GM12878 (cell line): Measurements from ENCODE around the gene GPC6. TPM values are rescaled to one million over a fixed set of nuclear protein-coding genes. Genes with fewer than 3 reads are reported as not detected.

ENCODE experiments used
- ATAC-seq: fragments of 200-7000 bp; cut with Tn5 transposase; 3 replicates; pipeline ENCODE4 v1.9.1; 2020; ENCODE audit warnings: mild to moderate bottlenecking, moderate library complexity
- BruUV-seq: library from RNA; stranded (reverse); fragments of 400-500 nt; replicated peaks from 2 replicates; lab custom pipeline; 2021; lab: Mats Ljungman, UMichigan
- CTCF ChIA-PET: fragments of 300-600 bp; sonication (Branson Sonifier 250); formaldehyde crosslinking; extraction: SDS; loops from one replicate; lab custom pipeline; 2021; ENCODE audit warnings: inconsistent platforms; lab: Yijun Ruan, JAX
- POLR2A ChIA-PET: fragments of 350-600 bp; formaldehyde crosslinking; extraction: SDS; loops from one replicate; lab custom pipeline; 2021; ENCODE audit warnings: inconsistent platforms; lab: Charles Lee
- RAD21 ChIA-PET: fragments of 300-600 bp; sonication (Branson Sonifier 250); formaldehyde crosslinking; loops from one replicate; lab custom pipeline; 2023; ENCODE audit warnings: antibody characterized with exemption; ENCODE audit not compliant: unreplicated experiment; lab: Charles Lee
- SMC1A ChIA-PET: fragments of 300-600 bp; sonication (Branson Sonifier 250); formaldehyde crosslinking; loops from one replicate; lab custom pipeline; 2023; ENCODE audit not compliant: unreplicated experiment, uncharacterized antibody; lab: Charles Lee
- DNase-seq: peaks from one replicate; pipeline ENCODE4 v3.0.0-alpha.2; 2011; ENCODE audit warnings: low read depth, low spot score
- FAIRE-seq: peaks from 3 replicates; lab custom pipeline; 2011; peaks lifted over from hg19 to GRCh38; lab: Jason Lieb, UNC
- H2AFZ ChIP-seq: 2 replicates; pipeline ENCODE4 v1.6.0; 2011; ENCODE audit warnings: low read depth, low read length, control low read depth; ENCODE audit not compliant: control insufficient read depth
- H3K27ac ChIP-seq: 2 replicates; pipeline ENCODE4 v1.5.1; 2011; ENCODE audit warnings: control low read depth; ENCODE audit not compliant: control insufficient read depth, insufficient read depth
- H3K27me3 ChIP-seq, 2 experiments: replicated peaks in 1 of 2; 2 replicates each; pipeline versions ENCODE4 v1.6.0 to v1.6.1; 2011; ENCODE audit warnings: low read length in 1 of 2; ENCODE audit not compliant: control insufficient read depth in 2 of 2, insufficient read depth in 2 of 2
- H3K36me3 ChIP-seq, 2 experiments: 2 replicates each; pipeline ENCODE4 v1.5.1; 2011; ENCODE audit warnings: low read length in 1 of 2; ENCODE audit not compliant: control insufficient read depth in 2 of 2, insufficient read depth in 2 of 2
- H3K4me1 ChIP-seq: 2 replicates; pipeline ENCODE4 v1.6.1; 2011; ENCODE audit warnings: mild to moderate bottlenecking, low read length, moderate library complexity, mixed read lengths; ENCODE audit not compliant: control insufficient read depth, insufficient read depth
- H3K4me2 ChIP-seq: 2 replicates; pipeline ENCODE4 v1.6.0; 2011; ENCODE audit warnings: control low read depth; ENCODE audit not compliant: control insufficient read depth, insufficient read depth
- H3K4me3 ChIP-seq: fragments of 200-600 bp; sonication (generic); 2 replicates; pipeline ENCODE4 v1.5.1; 2016
- H3K79me2 ChIP-seq: 2 replicates; pipeline ENCODE4 v1.6.0; 2011; ENCODE audit warnings: low read length; ENCODE audit not compliant: control insufficient read depth, insufficient read depth
- H3K9ac ChIP-seq: 2 replicates; pipeline ENCODE4 v1.8.0; 2011; ENCODE audit warnings: low read length, control low read depth, mixed read lengths; ENCODE audit not compliant: control insufficient read depth, insufficient read depth
- H3K9me3 ChIP-seq: replicated peaks from 3 replicates; pipeline ENCODE4 v1.5.1; 2011; ENCODE audit warnings: mild to moderate bottlenecking, low read length; ENCODE audit not compliant: control insufficient read depth, insufficient read depth
- H4K20me1 ChIP-seq: 2 replicates; pipeline ENCODE4 v1.6.0; 2011; ENCODE audit not compliant: control insufficient read depth, insufficient read depth
- BCL11A ChIP-seq: IDR thresholded peaks from 2 replicates; pipeline ENCODE4 v1.6.1; 2011; ENCODE audit warnings: low read depth, low read length
- CHD2 ChIP-seq: IDR thresholded peaks from 2 replicates; pipeline ENCODE4 v1.6.1; 2011; ENCODE audit warnings: low read depth, low read length, improper control_type of control experiment, borderline replicate concordance
- FOXM1 ChIP-seq: IDR thresholded peaks from 2 replicates; pipeline ENCODE4 v1.6.1; 2012; ENCODE audit warnings: low read depth, mild to moderate bottlenecking, inconsistent platforms, low read length, moderate library complexity
- GATAD2B ChIP-seq: fragments of 450-650 bp; conservative IDR thresholded peaks from 2 replicates; pipeline ENCODE4 v1.6.1; 2017; ENCODE audit warnings: low read depth, mild to moderate bottlenecking, moderate library complexity
- NFXL1 ChIP-seq: fragments of 450-650 bp; IDR thresholded peaks from 2 replicates; pipeline ENCODE4 v1.6.1; 2017; ENCODE audit warnings: antibody characterized with exemption, mild to moderate bottlenecking, borderline replicate concordance
- POLR2AphosphoS5 ChIP-seq: IDR thresholded peaks from 2 replicates; pipeline ENCODE4 v1.6.1; 2011; ENCODE audit warnings: mild to moderate bottlenecking, low read length, inconsistent platforms
- SP1 ChIP-seq: IDR thresholded peaks from one replicate; pipeline ENCODE4 v1.6.1; 2011; ENCODE audit warnings: low read depth, low read length
- TAF1 ChIP-seq: IDR thresholded peaks from 2 replicates; pipeline ENCODE4 v1.6.1; 2011; ENCODE audit warnings: mild to moderate bottlenecking, low read depth, low read length, borderline replicate concordance
- TARDBP ChIP-seq: IDR thresholded peaks from 2 replicates; pipeline ENCODE4 v1.6.1; 2016; ENCODE audit warnings: borderline replicate concordance
- ZNF274 ChIP-seq: IDR thresholded peaks from one replicate; pipeline ENCODE4 v1.8.0; 2011; ENCODE audit not compliant: insufficient read length, insufficient read depth
- WGBS: methylation state at CpG from one replicate; pipeline ENCODE4 v1.1.6; 2016; ENCODE audit warnings: low lambda C conversion rate; ENCODE audit not compliant: insufficient replicate concordance, insufficient coverage; ENCODE audit errors: missing lambda C conversion rate; 5-methylcytosine and 5-hydroxymethylcytosine counted together
- in situ Hi-C: fragments of 300-500 bp; cut with MboI; formaldehyde crosslinking; loops from 9 replicates; pipeline ENCODE4 v1.14.3; 2018; ENCODE audit warnings: mixed read lengths
- intact Hi-C: fragments of 100-400 bp; cut with micrococcal nuclease; formaldehyde crosslinking; loops from one replicate; pipeline ENCODE4 v1.14.2; 2022; ENCODE audit not compliant: unreplicated experiment
- polyA plus RNA-seq, 11 experiments: library from polyadenylated mRNA; depleted of rRNA in 4 of 11; unstranded in 6 of 11; stranded (reverse) in 5 of 11; fragments of >200 nt; fragmentation: Nextera tagmentation in 4 of 11; fragmentation: Illumina TruSeq in 1 of 11; extraction: Ambion mirVana in 4 of 11; extraction: Trizol in 1 of 11; gene quantifications; 1 replicate in 1 of 11; 2 replicates in 10 of 11; pipeline versions ENCODE4 v1.2.1 to v1.2.3, GENCODE V29; 2011 to 2016; ENCODE audit warnings: inconsistent platforms in 2 of 11, missing spikeins in 2 of 11, low read depth in 1 of 11
- total RNA-seq, 4 experiments: library from RNA; depleted of rRNA in 3 of 4; stranded (reverse); fragments of >200 nt in 3 of 4; fragmentation: Illumina TruSeq in 1 of 4; extraction: Trizol in 1 of 4; gene quantifications; 2 replicates each; pipeline versions ENCODE4 v1.2.1 to v1.2.3, GENCODE V29; 2013 to 2021
- TF ChIP-seq, protein P1 (sequence below): fragments of 450-650 bp; IDR thresholded peaks from 2 replicates; pipeline ENCODE4 v1.6.1; 2017; ENCODE audit warnings: borderline replicate concordance
- TF ChIP-seq, protein P2 (sequence below): fragments of 450-650 bp; IDR thresholded peaks from 2 replicates; pipeline ENCODE4 v1.6.1; 2018; ENCODE audit warnings: borderline replicate concordance, mild to moderate bottlenecking; ENCODE audit not compliant: partially characterized antibody

The GPC6 gene
- total and polyA plus RNA-seq, 10 of the 15 experiments (the other 5 are each of a cell fraction or from before 2014, with no cell fraction given): 0.03 to 0.04 (median 0.03) TPM; not detected in 7

DNA sequence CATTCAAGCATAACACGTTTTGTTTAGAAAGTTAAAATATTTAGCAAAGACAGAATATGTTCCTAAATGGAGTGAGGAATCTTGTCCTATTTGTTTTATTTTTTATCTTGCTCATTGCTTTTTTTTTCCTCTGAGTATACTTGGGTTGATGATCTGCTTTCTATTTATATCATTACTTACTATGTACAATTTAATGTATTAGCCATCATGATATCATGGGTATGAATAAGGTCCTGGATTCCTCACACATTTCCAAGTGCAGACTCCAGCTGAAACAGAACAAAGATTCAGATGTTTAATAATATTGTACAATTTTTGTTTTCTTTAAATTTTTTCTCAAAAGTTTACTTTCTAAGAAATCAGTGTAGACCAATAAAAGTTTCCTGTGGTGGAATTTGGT, 388.2 kb downstream of the GPC6 start:
- H2AFZ ChIP-seq: no peak overlapping the region
- intact Hi-C loops (no loop called here), in situ Hi-C loops (no loop called here)
- ChIA-PET RAD21 (no interaction called here), CTCF (no interaction called here), SMC1A (no interaction called here), POLR2A (no interaction called here)
- H3K4me1 ChIP-seq: no peaks in the 10 kb centered on the region
- ATAC-seq (no peak), DNase-seq (no peak), FAIRE-seq (no peak)
- no peak overlapping the region for H3K27ac ChIP-seq
- H4K20me1 ChIP-seq: no peaks in the 10 kb centered on the region
- H3K4me3 ChIP-seq: no peak overlapping the region
- H3K9me3 ChIP-seq: no peaks in the 10 kb centered on the region
- H3K4me2 ChIP-seq: no peak overlapping the region
- H3K36me3 ChIP-seq: no peaks in the 10 kb centered on the region
- TF ChIP-seq GATAD2B (no peak), FOXM1 (no peak), BCL11A (no peak)
- TF ChIP-seq, protein P1, sequence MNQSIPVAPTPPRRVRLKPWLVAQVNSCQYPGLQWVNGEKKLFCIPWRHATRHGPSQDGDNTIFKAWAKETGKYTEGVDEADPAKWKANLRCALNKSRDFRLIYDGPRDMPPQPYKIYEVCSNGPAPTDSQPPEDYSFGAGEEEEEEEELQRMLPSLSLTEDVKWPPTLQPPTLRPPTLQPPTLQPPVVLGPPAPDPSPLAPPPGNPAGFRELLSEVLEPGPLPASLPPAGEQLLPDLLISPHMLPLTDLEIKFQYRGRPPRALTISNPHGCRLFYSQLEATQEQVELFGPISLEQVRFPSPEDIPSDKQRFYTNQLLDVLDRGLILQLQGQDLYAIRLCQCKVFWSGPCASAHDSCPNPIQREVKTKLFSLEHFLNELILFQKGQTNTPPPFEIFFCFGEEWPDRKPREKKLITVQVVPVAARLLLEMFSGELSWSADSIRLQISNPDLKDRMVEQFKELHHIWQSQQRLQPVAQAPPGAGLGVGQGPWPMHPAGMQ: no peak
- H3K27me3 ChIP-seq: no peaks in the 10 kb centered on the region
- H3K79me2 ChIP-seq: no peaks in the 10 kb centered on the region
- WGBS: 4% methylated on average over 1 of the region's 1 CpG
- H3K9ac ChIP-seq: no peak overlapping the region
- no TSS peak for BruUV-seq

DNA sequence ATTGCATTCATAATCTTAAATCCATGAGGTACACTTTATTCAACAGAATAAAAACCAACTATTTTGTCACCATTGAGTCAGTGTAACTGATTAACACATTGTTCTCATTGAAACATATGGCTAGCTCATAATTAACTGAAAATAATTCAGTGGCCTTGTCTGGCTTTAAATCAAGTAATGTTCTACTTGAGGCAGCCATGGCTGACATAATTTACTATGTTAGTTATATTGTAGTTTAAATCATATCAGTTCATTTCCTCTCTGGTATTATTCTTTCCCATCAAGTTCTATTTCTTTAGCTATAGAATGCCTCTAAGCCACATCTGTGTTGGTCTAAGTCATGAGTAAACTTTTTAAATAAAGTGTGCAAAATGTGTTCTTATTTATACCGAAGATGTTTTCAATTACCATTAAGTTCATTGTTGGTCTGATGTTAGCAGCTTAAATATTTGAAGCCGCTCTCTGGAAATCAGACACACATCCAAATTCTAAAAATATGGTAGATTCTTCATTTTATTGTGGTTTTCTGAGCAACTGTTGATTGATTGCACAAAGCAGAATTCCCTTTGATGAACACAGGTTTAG, 393.7 kb downstream of the GPC6 start:
- H3K4me1 ChIP-seq: no peaks in the 10 kb centered on the region
- DNase-seq (no peak), FAIRE-seq (no peak), ATAC-seq (no peak)
- H3K27ac ChIP-seq: no peak overlapping the region
- TF ChIP-seq POLR2AphosphoS5: no peak
- no peak for TF ChIP-seq SP1
- no peak for TF ChIP-seq TAF1
- TF ChIP-seq NFXL1: no peak
- no peak for TF ChIP-seq CHD2
- TF ChIP-seq, protein P2, sequence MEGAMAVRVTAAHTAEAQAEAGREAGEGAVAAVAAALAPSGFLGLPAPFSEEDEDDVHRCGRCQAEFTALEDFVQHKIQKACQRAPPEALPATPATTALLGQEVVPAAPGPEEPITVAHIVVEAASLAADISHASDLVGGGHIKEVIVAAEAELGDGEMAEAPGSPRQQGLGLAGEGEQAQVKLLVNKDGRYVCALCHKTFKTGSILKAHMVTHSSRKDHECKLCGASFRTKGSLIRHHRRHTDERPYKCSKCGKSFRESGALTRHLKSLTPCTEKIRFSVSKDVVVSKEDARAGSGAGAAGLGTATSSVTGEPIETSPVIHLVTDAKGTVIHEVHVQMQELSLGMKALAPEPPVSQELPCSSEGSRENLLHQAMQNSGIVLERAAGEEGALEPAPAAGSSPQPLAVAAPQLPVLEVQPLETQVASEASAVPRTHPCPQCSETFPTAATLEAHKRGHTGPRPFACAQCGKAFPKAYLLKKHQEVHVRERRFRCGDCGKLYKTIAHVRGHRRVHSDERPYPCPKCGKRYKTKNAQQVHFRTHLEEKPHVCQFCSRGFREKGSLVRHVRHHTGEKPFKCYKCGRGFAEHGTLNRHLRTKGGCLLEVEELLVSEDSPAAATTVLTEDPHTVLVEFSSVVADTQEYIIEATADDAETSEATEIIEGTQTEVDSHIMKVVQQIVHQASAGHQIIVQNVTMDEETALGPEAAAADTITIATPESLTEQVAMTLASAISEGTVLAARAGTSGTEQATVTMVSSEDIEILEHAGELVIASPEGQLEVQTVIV: no peak
- TF ChIP-seq GATAD2B: no peak
- TF ChIP-seq ZNF274: no peak
- no peak for TF ChIP-seq TARDBP
- WGBS: 33% methylated on average over 2 of the region's 2 CpGs
- H4K20me1 ChIP-seq: no peaks in the 10 kb centered on the region
- H3K9me3 ChIP-seq: no peaks in the 10 kb centered on the region
- no peaks in the 10 kb centered on the region for H3K36me3 ChIP-seq
- SMC1A ChIA-PET: interaction anchor here (0.7 kb wide), 1 partner anchor 997 kb away, joined by 3 read pairs; no protein-coding TSS in a partner anchor
- in situ Hi-C loops (no loop called here), intact Hi-C loops (no loop called here)
- CTCF ChIA-PET: no interaction called here
- no peak overlapping the region for H3K4me2 ChIP-seq
- BruUV-seq: no TSS peak
- H3K4me3 ChIP-seq: no peak overlapping the region
- H3K79me2 ChIP-seq: no peaks in the 10 kb centered on the region
- POLR2A ChIA-PET: no interaction called here
- RAD21 ChIA-PET: no interaction called here
- H3K9ac ChIP-seq: no peak overlapping the region
- H2AFZ ChIP-seq: no peak overlapping the region
- H3K27me3 ChIP-seq: no peaks in the 10 kb centered on the region
